GM18526 (cell line): ENCODE results near the gene PUSL1.

Experiments used
- POLR2A ChIP-seq: IDR thresholded peaks from 3 replicates; pipeline ENCODE4 v1.6.1; 2011; ENCODE audit not compliant: insufficient read length; ENCODE audit errors: extremely low read depth

The PUSL1 gene

DNA sequence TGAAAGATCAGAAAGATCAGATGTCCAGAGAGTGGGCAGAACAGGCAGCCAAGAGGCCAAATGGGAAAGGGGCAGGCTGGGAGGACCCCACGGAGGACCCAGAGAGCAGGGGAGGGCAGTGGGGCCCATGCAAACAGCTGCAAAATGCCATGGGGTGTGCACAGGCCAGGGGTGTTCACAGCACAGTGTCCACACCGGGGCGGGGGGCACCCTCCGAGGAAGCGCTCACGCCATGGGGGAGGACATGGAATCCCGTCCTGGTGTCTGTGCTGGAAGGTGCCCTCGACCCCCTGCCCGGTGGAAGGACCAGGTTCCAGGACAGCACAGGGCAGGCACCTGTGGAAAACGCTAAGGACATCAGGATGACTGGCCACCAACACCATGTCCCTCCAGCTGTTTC, 14.6 kb downstream of the PUSL1 start:
- no peak for TF ChIP-seq POLR2A

DNA sequence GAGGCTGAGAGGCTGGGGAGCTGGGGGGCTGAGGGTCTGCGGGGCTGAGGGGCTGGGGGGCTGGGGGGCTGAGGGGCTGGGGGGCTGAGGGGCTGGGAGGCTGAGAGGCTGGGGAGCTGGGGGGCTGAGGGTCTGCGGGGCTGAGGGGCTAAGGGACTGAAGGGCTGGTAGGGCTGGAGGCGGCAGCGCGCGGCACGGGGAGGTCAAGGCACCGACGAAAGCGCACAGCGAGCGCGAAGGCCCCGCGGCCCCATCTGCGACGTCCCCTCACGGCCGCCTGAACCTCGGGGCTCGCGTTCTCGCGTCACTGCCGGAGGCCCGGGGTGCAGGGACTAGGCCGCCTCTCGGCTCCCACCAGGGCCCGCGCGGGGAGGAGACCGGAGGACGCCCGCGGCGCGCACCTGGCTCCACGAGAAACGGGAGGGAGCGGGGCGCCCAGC, 15.7 kb downstream of the PUSL1 start:
- no peak for TF ChIP-seq POLR2A

DNA sequence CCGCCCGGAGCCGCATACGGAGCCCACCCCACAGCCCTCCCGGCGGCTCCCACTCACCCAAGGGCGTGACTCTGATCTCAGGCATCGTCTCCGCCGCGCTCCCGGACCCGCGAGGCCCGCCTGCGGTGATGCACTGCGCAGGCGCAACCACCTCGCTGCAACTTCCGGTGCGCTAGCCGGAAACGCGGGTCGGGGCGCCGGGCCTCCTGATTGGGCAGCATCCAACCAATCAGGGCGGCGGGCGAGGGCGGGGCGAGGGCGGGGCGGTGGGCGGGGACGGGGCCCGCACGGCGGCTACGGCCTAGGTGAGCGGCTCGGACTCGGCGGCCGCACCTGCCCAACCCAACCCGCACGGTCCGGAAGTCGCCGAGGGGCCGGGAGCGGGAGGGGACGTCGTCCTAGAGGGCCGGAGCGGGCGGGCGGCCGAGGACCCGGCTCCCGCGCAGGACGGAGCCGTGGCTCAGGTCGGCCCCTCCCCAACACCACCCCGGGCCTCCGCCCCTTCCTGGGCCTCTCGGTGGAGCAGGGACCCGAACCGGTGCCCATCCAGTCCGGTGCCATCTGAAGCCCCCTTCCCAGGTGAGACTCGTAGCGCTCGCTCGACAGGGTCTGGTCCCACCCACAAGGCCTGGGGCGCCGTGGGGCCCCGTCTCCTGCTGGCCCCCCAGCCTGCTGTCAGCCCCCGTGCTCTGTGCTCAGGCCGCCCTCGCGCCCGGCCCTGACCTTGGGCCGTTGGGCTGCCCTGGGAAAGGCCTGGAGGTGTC, 16.3 kb downstream of the PUSL1 start, which contains the start of the genes CPTP and INTS11:
Gene CPTP, plus strand, starts transcription at position 279 of the 764 bp plus-strand sequence. CDS start 2,109 bp downstream, outside the sequence.
Gene INTS11, minus strand, starts transcription at position 137 of the 764 bp plus-strand sequence. Its CDS starts 52 bp downstream, at position 85.
- TF ChIP-seq POLR2A, result peak; percentile 90

DNA sequence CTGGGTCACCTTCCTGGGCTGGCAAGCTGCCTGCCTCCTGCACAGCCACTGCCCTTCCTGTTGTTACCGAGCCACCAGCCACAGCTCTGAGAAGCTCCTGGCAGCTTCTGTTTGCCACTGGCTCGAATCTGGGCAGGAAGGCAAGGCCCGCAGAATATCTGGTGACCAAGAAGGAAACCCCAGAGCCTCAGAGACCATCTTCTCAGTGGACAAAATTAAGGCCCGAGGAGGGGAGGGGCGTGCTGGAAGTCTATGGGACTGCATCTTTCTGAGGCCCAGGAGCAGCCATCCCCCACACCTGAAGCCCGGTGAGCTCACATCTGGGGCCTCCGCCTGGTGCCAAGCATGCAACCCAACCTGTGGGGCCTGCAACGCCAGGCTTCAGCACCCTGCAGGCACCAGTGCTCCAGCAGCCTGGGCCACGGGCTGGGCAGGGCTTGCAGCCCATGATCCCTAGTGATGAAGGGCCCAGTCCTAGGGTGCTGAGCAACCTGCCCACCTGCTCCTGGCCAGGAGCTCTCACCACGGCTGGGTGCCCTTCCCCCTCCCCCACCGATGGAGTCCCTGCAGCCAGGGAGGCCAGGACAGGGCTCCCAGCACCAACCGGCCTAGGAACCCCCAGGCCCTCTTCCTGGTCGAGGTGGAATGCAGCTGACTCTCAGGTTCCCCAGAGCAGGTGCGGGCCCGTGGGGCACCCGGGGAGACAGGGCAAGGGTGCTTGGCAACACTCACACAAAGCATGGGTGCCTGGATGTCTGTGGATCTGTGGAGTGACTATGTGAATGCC, 17.1 kb downstream of the PUSL1 start:
- TF ChIP-seq POLR2A, result no peak

DNA sequence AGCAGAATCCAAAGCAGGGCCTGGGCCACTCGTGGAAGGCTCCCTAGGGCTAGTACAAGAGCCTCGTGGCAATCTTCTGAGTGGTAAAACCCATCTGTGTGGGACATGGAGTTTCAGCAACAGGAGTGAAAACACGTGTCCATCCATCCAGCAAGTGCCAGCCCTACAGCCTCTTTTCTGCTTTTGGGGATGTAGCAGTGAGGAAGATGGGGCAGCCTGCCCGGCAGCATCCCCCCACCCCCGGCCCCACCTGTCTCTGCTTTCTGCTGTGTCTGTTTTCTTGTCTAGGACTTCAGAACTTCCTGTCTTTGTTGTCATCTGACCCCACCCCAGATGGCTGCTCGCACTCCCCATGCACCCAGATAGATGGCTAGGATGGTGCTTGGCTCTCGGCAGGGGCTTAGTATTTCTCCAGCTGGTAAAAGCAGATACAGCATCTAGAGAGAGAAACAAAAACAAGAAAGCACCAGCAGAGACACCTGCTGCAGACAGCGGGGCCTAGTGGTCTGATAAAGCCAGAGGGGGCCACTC, 17.7 kb downstream of the PUSL1 start:
- no peak for TF ChIP-seq POLR2A

DNA sequence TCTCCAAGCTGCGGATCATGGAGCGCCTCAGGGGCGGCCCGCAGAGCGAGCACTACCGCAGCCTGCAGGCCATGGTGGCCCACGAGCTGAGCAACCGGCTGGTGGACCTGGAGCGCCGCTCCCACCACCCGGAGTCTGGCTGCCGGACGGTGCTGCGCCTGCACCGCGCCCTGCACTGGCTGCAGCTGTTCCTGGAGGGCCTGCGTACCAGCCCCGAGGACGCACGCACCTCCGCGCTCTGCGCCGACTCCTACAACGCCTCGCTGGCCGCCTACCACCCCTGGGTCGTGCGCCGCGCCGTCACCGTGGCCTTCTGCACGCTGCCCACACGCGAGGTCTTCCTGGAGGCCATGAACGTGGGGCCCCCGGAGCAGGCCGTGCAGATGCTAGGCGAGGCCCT, 18.9 kb downstream of the PUSL1 start:
- TF ChIP-seq POLR2A, result no peak

DNA sequence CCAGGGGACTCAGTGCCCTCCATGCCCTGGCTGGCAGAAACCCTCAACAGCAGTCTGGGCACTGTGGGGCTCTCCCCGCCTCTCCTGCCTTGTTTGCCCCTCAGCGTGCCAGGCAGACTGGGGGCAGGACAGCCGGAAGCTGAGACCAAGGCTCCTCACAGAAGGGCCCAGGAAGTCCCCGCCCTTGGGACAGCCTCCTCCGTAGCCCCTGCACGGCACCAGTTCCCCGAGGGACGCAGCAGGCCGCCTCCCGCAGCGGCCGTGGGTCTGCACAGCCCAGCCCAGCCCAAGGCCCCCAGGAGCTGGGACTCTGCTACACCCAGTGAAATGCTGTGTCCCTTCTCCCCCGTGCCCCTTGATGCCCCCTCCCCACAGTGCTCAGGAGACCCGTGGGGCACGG, 19.9 kb downstream of the PUSL1 start:
- no peak for TF ChIP-seq POLR2A

DNA sequence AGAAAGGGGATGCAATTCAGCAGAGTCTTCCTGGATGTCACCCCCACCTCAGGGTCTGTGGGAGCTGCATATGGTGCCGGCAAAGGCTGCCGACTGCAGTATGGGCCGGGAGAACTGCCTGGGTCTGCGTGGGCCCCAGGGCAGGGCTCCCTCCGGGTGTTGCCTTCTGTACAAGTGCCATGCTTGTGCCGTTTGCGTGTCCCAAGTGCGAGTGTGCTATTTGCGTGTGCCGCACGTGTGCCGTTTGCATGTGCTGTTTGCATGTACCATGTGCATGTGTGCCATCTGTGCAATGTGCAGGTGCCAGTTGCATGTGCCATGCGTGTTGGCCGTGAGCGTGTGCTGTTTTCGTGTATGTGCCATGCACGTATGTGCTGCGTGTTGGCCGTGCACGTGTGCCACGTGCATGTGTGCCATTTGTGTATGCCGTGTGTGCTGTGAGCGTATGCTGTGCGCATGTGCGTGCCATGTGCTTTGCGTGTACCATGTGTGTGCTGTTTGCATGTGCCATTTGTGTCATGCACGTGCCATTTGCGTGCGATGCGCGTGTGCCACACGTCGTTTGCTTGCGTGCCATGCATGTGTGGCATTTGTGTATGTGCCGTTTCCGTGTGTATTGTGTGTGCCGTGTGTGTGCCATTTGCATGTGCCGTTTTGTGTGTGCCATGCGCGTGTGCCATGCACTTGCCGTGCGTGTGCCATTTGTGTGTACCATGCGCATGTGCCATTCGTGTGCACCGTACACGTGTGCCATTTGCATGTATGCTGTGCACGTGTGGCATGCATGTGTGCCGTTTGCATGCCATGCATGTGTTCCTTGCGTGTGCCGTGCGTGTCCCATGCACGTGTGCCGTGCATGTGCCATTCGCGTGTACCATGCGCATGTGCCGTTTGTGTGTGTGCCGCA, 21.2 kb downstream of the PUSL1 start:
- no peak for TF ChIP-seq POLR2A

DNA sequence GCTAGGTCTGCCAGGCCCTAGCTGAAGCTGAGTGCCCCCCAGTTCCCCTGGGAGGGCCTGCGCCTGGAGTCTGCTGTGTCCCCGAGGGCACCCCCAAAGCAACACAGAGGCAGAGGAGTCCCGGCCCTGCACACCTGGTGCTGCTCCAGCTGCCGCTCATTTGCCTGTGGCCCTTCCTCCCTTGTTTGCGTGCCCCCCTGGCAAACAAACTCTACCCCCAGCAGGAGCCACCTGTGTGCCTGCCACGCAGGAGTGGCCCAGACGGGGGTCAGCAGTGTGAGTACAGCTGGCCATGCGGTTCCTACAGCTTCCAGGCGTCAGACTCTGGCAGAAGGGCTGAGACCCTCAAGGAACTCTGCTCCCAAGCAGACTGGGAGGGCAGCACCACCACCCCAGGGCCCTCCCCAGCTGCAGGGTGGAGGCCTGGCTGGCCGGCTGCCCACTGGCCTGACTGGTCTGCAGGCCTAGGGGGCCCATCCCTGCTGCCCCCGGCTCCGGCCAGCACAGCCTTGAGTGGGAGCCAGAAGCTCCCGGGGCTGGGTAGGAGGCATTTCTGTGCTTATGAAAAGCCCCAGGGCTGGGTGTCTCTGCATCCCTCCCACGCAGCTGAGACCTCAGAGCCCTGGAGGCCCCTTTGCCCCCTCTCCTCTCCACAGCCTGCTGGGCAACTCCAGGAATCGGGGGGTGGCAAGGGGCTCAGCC, 22.1 kb downstream of the PUSL1 start:
- no peak for TF ChIP-seq POLR2A

DNA sequence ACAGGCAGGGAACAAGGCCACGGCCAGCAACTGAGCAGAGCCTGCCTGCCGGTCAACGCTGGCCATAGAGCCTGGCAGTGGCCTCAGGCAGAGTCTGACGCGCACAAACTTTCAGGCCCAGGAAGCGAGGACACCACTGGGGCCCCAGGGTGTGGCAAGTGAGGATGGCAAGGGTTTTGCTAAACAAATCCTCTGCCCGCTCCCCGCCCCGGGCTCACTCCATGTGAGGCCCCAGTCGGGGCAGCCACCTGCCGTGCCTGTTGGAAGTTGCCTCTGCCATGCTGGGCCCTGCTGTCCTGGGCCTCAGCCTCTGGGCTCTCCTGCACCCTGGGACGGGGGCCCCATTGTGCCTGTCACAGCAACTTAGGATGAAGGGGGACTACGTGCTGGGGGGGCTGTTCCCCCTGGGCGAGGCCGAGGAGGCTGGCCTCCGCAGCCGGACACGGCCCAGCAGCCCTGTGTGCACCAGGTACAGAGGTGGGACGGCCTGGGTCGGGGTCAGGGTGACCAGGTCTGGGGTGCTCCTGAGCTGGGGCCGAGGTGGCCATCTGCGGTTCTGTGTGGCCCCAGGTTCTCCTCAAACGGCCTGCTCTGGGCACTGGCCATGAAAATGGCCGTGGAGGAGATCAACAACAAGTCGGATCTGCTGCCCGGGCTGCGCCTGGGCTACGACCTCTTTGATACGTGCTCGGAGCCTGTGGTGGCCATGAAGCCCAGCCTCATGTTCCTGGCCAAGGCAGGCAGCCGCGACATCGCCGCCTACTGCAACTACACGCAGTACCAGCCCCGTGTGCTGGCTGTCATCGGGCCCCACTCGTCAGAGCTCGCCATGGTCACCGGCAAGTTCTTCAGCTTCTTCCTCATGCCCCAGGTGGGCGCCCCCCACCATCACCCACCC, 22.9 kb downstream of the PUSL1 start, which contains the start of gene TAS1R3:
Gene TAS1R3, plus strand, starts transcription at position 213 of the 898 bp plus-strand sequence. Its CDS starts 66 bp downstream, at position 279.
- no peak for TF ChIP-seq POLR2A

DNA sequence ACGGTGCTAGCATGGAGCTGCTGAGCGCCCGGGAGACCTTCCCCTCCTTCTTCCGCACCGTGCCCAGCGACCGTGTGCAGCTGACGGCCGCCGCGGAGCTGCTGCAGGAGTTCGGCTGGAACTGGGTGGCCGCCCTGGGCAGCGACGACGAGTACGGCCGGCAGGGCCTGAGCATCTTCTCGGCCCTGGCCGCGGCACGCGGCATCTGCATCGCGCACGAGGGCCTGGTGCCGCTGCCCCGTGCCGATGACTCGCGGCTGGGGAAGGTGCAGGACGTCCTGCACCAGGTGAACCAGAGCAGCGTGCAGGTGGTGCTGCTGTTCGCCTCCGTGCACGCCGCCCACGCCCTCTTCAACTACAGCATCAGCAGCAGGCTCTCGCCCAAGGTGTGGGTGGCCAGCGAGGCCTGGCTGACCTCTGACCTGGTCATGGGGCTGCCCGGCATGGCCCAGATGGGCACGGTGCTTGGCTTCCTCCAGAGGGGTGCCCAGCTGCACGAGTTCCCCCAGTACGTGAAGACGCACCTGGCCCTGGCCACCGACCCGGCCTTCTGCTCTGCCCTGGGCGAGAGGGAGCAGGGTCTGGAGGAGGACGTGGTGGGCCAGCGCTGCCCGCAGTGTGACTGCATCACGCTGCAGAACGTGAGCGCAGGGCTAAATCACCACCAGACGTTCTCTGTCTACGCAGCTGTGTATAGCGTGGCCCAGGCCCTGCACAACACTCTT, 23.8 kb downstream of the PUSL1 start:
- TF ChIP-seq POLR2A, result no peak

DNA sequence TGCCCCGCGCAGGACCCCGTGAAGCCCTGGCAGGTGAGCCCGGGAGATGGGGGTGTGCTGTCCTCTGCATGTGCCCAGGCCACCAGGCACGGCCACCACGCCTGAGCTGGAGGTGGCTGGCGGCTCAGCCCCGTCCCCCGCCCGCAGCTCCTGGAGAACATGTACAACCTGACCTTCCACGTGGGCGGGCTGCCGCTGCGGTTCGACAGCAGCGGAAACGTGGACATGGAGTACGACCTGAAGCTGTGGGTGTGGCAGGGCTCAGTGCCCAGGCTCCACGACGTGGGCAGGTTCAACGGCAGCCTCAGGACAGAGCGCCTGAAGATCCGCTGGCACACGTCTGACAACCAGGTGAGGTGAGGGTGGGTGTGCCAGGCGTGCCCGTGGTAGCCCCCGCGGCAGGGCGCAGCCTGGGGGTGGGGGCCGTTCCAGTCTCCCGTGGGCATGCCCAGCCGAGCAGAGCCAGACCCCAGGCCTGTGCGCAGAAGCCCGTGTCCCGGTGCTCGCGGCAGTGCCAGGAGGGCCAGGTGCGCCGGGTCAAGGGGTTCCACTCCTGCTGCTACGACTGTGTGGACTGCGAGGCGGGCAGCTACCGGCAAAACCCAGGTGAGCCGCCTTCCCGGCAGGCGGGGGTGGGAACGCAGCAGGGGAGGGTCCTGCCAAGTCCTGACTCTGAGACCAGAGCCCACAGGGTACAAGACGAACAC, 24.5 kb downstream of the PUSL1 start:
- TF ChIP-seq POLR2A, result no peak
